ENCODE data around the gene OR13J1. TPM values are rescaled to one million over a fixed set of nuclear protein-coding genes. Genes with fewer than 3 reads are reported as not detected.
A peak's percentile ranks its signal among the peaks of the same experiment; 100 is the strongest.

Gene OR13J1
- total RNA-seq, 1 experiment from 2014 or later: not detected

GRCh38 chr9:35854091-35854762, 16.0 kb downstream of the OR13J1 start:
- ATAC-seq: peak; percentile 40; the same call in 1 of the 2 replicates
- ChIA-PET POLR2A (no interaction called here), CTCF (no interaction called here)
- TF ChIP-seq SIN3A (IDR thresholded peaks at IDR 0.05; ENCODE audit: borderline replicate concordance, insufficient read depth, low read depth, low read length) (no peak), REST (IDR thresholded peaks at IDR 0.05; ENCODE audit: insufficient read depth in 1 of 2, low read depth in 2 of 2, low read length in 1 of 2) (no peak), CTCF (IDR thresholded peaks at IDR 0.05) (no peak), TCF7L2 (IDR thresholded peaks at IDR 0.05; ENCODE audit: low read depth, low read length) (no peak), POLR2AphosphoS5 (IDR thresholded peaks at IDR 0.05; ENCODE audit: low read depth, low read length) (no peak)
- intact Hi-C loops (cut with micrococcal nuclease; ENCODE audit: unreplicated experiment): no loop called here
- Histone ChIP-seq H3K4me1 (ENCODE audit: control insufficient read depth, insufficient read depth, low read length) (no peaks in the 10 kb centered on the region), H3K27ac (ENCODE audit: low read length) (no peak overlapping the region), H3K27me3 (ENCODE audit: control insufficient read depth, insufficient read depth, low read length) (peaks cover 9% of the 10 kb centered on the region; the same call in 1 of the 2 replicates), H3K4me3 (ENCODE audit: low read depth in 2 of 2, low read length in 2 of 2) (no peak overlapping the region), H3K36me3 (ENCODE audit: control insufficient read depth, insufficient read depth, low read length) (no peaks in the 10 kb centered on the region), H3K9me3 (ENCODE audit: control insufficient read depth, insufficient read depth, low read depth, low read length) (no peaks in the 10 kb centered on the region)
- in situ Hi-C loops (cut with HindIII; ENCODE audit: low pct_unique_long_range_greater_than_20kb, low sequenced_read_pairs): no loop called here
- no TSS peak for BruUV-seq (replicated peaks)
- DNase-seq (ENCODE audit: low read depth, low spot score): no peak

- no peaks in the 10 kb centered on the region for H3K9me3 ChIP-seq (ENCODE audit: control insufficient read depth, insufficient read depth, low read depth, low read length)
- BruUV-seq (replicated peaks): no TSS peak
- peaks cover 9% of the 10 kb centered on the region; the same call in 1 of the 2 replicates for H3K27me3 ChIP-seq (ENCODE audit: control insufficient read depth, insufficient read depth, low read length)
- ChIA-PET CTCF (no interaction called here), POLR2A (no interaction called here)
- intact Hi-C loops (cut with micrococcal nuclease; ENCODE audit: unreplicated experiment) (no loop called here), in situ Hi-C loops (cut with HindIII; ENCODE audit: low pct_unique_long_range_greater_than_20kb, low sequenced_read_pairs) (no loop called here)
- ATAC-seq: no peak
- H3K4me1 ChIP-seq (ENCODE audit: control insufficient read depth, insufficient read depth, low read length): no peaks in the 10 kb centered on the region
- no peak for TF ChIP-seq CTCF (IDR thresholded peaks at IDR 0.05)
- no peak for TF ChIP-seq POLR2AphosphoS5 (IDR thresholded peaks at IDR 0.05; ENCODE audit: low read depth, low read length)
- TF ChIP-seq TCF7L2 (IDR thresholded peaks at IDR 0.05; ENCODE audit: low read depth, low read length): no peak
- no peak for TF ChIP-seq SIN3A (IDR thresholded peaks at IDR 0.05; ENCODE audit: borderline replicate concordance, insufficient read depth, low read depth, low read length)
- TF ChIP-seq REST (IDR thresholded peaks at IDR 0.05; ENCODE audit: insufficient read depth in 1 of 2, low read depth in 2 of 2, low read length in 1 of 2): no peak
- no peak overlapping the region for H3K27ac ChIP-seq (ENCODE audit: low read length)
- no peaks in the 10 kb centered on the region for H3K36me3 ChIP-seq (ENCODE audit: control insufficient read depth, insufficient read depth, low read length)
- DNase-seq (ENCODE audit: low read depth, low spot score): no peak
- H3K4me3 ChIP-seq (ENCODE audit: low read depth in 2 of 2, low read length in 2 of 2): no peak overlapping the region
These were observed 17.0 kb downstream of the OR13J1 start for GRCh38 chr9:35852876-35853865.

Measured in Panc1 (cell line).